ENCODE data around the gene AP2A2. TPM values are rescaled to one million over a fixed set of nuclear protein-coding genes. Genes with fewer than 3 reads are reported as not detected.

Gene AP2A2
- total RNA-seq, 4 donors from 2014 or later: 45.4 to 107 (median 76.8) TPM

GRCh38 chr11:1020211-1020905, 94.7 kb downstream of the AP2A2 start:
- Histone ChIP-seq H3K9me3 (no peaks in the 10 kb centered on the region), H3K4me3 (no peak overlapping the region), H3K4me1 (no peaks in the 10 kb centered on the region), H3K27me3 (no peaks in the 10 kb centered on the region), H3K27ac (no peak overlapping the region), H3K36me3 (peaks cover 6% of the 10 kb centered on the region)
- 78% methylated on average over 7 of the region's 19 CpGs for WGBS
- no peak for DNase-seq (ENCODE audit: low spot score in 2 of 2)
- TF ChIP-seq POLR2AphosphoS5 (IDR thresholded peaks at IDR 0.05): no peak
- TF ChIP-seq CTCF (IDR thresholded peaks at IDR 0.05): no peak
- TF ChIP-seq EP300 (IDR thresholded peaks at IDR 0.05): no peak
- no peak for TF ChIP-seq POLR2A (IDR thresholded peaks at IDR 0.05)

- peaks cover 6% of the 10 kb centered on the region for H3K36me3 ChIP-seq
- H3K4me1 ChIP-seq: no peaks in the 10 kb centered on the region
- H3K4me3 ChIP-seq: no peak overlapping the region
- no peak overlapping the region for H3K27ac ChIP-seq
- H3K9me3 ChIP-seq: no peaks in the 10 kb centered on the region
- DNase-seq (ENCODE audit: low spot score in 2 of 2): no peak
- TF ChIP-seq POLR2AphosphoS5 (IDR thresholded peaks at IDR 0.05) (no peak), EP300 (IDR thresholded peaks at IDR 0.05) (no peak), CTCF (IDR thresholded peaks at IDR 0.05) (no peak)
- no peaks in the 10 kb centered on the region for H3K27me3 ChIP-seq
- WGBS: 93% methylated on average over 7 of the region's 7 CpGs
Observed at GRCh38 chr11:1022411-1022810, 96.7 kb downstream of the AP2A2 start.

- no peak overlapping the region for H3K27ac ChIP-seq
- TF ChIP-seq POLR2AphosphoS5 (IDR thresholded peaks at IDR 0.05) (no peak), POLR2A (IDR thresholded peaks at IDR 0.05) (no peak)
- DNase-seq (ENCODE audit: low spot score in 2 of 2): no peak
- H3K9me3 ChIP-seq: no peaks in the 10 kb centered on the region
- no peak overlapping the region for H3K4me3 ChIP-seq
- peaks cover 6% of the 10 kb centered on the region for H3K36me3 ChIP-seq
- WGBS: 94% methylated on average over 28 of the region's 28 CpGs
- no peaks in the 10 kb centered on the region for H3K4me1 ChIP-seq
- no peaks in the 10 kb centered on the region for H3K27me3 ChIP-seq
Observed at GRCh38 chr11:1022908-1023810, 97.5 kb downstream of the AP2A2 start.

- 96% methylated on average over 23 of the region's 50 CpGs for WGBS
- Histone ChIP-seq H3K27me3 (no peaks in the 10 kb centered on the region), H3K4me1 (no peaks in the 10 kb centered on the region), H3K9me3 (no peaks in the 10 kb centered on the region), H3K4me3 (no peak overlapping the region), H3K27ac (no peak overlapping the region), H3K36me3 (peaks cover 6% of the 10 kb centered on the region)
- TF ChIP-seq EP300 (IDR thresholded peaks at IDR 0.05) (no peak), POLR2AphosphoS5 (IDR thresholded peaks at IDR 0.05) (no peak), CTCF (IDR thresholded peaks at IDR 0.05) (no peak), POLR2A (IDR thresholded peaks at IDR 0.05) (no peak)
- DNase-seq (ENCODE audit: low spot score in 2 of 2): no peak
Observed at GRCh38 chr11:1023811-1024596, 98.3 kb downstream of the AP2A2 start.

GRCh38 chr11:1024597-1025409, 99.1 kb downstream of the AP2A2 start:
- WGBS: 79% methylated on average over 24 of the region's 48 CpGs
- Histone ChIP-seq H3K4me3 (no peak overlapping the region), H3K27ac (no peak overlapping the region), H3K36me3 (peaks cover 6% of the 10 kb centered on the region), H3K4me1 (no peaks in the 10 kb centered on the region), H3K9me3 (no peaks in the 10 kb centered on the region), H3K27me3 (no peaks in the 10 kb centered on the region)
- no peak for DNase-seq (ENCODE audit: low spot score in 2 of 2)
- TF ChIP-seq CTCF (IDR thresholded peaks at IDR 0.05): no peak
- TF ChIP-seq EP300 (IDR thresholded peaks at IDR 0.05): no peak
- TF ChIP-seq POLR2A (IDR thresholded peaks at IDR 0.05): no peak
- no peak for TF ChIP-seq POLR2AphosphoS5 (IDR thresholded peaks at IDR 0.05)
